Heart left ventricle (tissue), 13 donors: ENCODE measurements around the gene OVCA2.

Experiments
- POLR2A ChIP-seq, 2 donors: fragments of 450-650 bp; IDR thresholded peaks; one replicate each; pipeline ENCODE4 v1.6.1; 2017; ENCODE audit warnings: antibody characterized with exemption in 2 of 2, mild to moderate bottlenecking in 2 of 2, moderate library complexity in 2 of 2
- TF ChIP-seq, protein P1 (sequence below), 12 donors: fragments of 200-600 bp; sonication (generic) in 4 of 12; IDR thresholded peaks; one replicate each; pipeline versions ENCODE4 v1.5.0 to v1.8.0; 2018 to 2022; ENCODE audit warnings: antibody characterized with exemption in 12 of 12, mild to moderate bottlenecking in 5 of 12
- donor health status: ischemic (EF 13 %, LVEDD 7.1; RV severe dilation, severe dysfunction).
- donor health status: DM: no; HTN: yes; CAD: no.
- donor health status: DM: no; HTN: no; CAD: no.
- donor health status: ischemic (EF 25% LVEDD 6.9; RV normal size, moderate dysfunction).
- donor health status: ischemic (EF 25% LVEDD 5.7; RV mildly dilated, moderate dysfunction).
- donor health status: ischemic (EF 35%, LVEDD 5.7; RV mildly dilated, moderate dysfunction).
- donor health status: nonischemic (EF 11% LVEDD 7.7; RV severe dilation, severe dysfunction).
- donor health status: DM: yes; HTN: yes; CAD: no.
- donor health status: PGD.
- donor health status: ischemic (EF 29% LVEDD 5.4; RV normal size, mild dysfunction).
- donor health status: nonischemic (EF 23%, LVEDD 6.1; RV moderate dilation, normal function).

DNA sequence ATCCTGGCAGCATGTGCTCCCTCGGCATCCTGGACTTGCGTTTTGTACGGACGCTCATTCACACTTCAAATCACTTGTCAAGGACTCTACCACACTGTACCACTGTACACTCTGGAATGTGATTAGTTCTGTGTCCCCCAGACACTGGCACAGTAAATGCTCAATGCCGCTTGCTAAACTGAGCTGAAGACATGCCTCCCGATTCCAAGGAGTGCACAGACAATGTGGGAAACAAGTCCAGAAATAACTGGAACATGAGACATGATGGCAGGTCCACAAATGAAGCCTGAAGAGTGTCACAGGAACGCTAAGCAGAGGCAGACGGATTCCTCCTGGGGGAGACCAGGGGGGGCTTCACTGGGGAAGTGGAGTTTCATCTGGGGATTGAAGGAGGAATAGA lies 35.2 kb downstream of the OVCA2 start:
- TF ChIP-seq, protein P1, sequence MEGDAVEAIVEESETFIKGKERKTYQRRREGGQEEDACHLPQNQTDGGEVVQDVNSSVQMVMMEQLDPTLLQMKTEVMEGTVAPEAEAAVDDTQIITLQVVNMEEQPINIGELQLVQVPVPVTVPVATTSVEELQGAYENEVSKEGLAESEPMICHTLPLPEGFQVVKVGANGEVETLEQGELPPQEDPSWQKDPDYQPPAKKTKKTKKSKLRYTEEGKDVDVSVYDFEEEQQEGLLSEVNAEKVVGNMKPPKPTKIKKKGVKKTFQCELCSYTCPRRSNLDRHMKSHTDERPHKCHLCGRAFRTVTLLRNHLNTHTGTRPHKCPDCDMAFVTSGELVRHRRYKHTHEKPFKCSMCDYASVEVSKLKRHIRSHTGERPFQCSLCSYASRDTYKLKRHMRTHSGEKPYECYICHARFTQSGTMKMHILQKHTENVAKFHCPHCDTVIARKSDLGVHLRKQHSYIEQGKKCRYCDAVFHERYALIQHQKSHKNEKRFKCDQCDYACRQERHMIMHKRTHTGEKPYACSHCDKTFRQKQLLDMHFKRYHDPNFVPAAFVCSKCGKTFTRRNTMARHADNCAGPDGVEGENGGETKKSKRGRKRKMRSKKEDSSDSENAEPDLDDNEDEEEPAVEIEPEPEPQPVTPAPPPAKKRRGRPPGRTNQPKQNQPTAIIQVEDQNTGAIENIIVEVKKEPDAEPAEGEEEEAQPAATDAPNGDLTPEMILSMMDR (IDR thresholded peaks at IDR 0.05), result no peak
- TF ChIP-seq POLR2A (IDR thresholded peaks at IDR 0.05), result no peak
